Colonic mucosa (tissue), 4 donors: ENCODE results near the gene ADAMTS17. TPM values are rescaled to one million over a fixed set of nuclear protein-coding genes. Genes with fewer than 3 reads are reported as not detected.

Source experiments
- DNase-seq: peaks from one replicate; pipeline ENCODE4 v3.0.0-alpha.2; 2020
- H3K27ac ChIP-seq: fragments of 200-600 bp; one replicate; pipeline ENCODE4 v1.8.0; 2021
- H3K27me3 ChIP-seq: fragments of 200-600 bp; one replicate; pipeline ENCODE4 v1.8.0; 2021
- H3K36me3 ChIP-seq: fragments of 200-600 bp; one replicate; pipeline ENCODE4 v1.8.0; 2021
- H3K4me1 ChIP-seq: fragments of 200-600 bp; one replicate; pipeline ENCODE4 v1.8.0; 2021; ENCODE audit warnings: mild to moderate bottlenecking
- H3K4me3 ChIP-seq: fragments of 200-600 bp; one replicate; pipeline ENCODE4 v1.8.0; 2021
- H3K9ac ChIP-seq, 2 donors: one replicate each; pipeline ENCODE4 v1.7.0; 2013; ENCODE audit warnings: control low read depth in 2 of 2, low read depth in 2 of 2, low read length in 2 of 2
- H3K9me3 ChIP-seq: fragments of 200-600 bp; one replicate; pipeline ENCODE4 v1.8.0; 2021
- CTCF ChIP-seq: fragments of 200-600 bp; IDR thresholded peaks from one replicate; pipeline ENCODE4 v1.8.0; 2022; ENCODE audit warnings: antibody characterized with exemption, mild to moderate bottlenecking
- intact Hi-C: fragments of 100-400 bp; cut with DNase I; formaldehyde crosslinking; loops from one replicate; pipeline ENCODE4 v1.14.1; 2022
- total RNA-seq, 2 donors: library from RNA; stranded (reverse); fragmentation: NEBNext Ultra II Directional in 1 of 2; extraction: Animal tissue kit (Norgen Biotek cat#: 25700) in 1 of 2; gene quantifications; one replicate each; pipeline ENCODE4 v1.2.1, GENCODE V29; 2021
- donor health status: healthy.
- donor health status: DM: no; HTN: no; CAD: no.
- donor health status: DM: no; HTN: no; CAD: no.

ADAMTS17 gene
- total RNA-seq, 2 donors from 2014 or later, result 4.2 to 8.3 TPM

GRCh38 chr15:99998661-99999101, 343.1 kb downstream of the ADAMTS17 start:
- no peaks in the 10 kb centered on the region for H3K9me3 ChIP-seq
- TF ChIP-seq CTCF, result no peak
- intact Hi-C loops, result no loop called here
- H3K4me1 ChIP-seq, result no peaks in the 10 kb centered on the region
- no peak for DNase-seq
- no peaks in the 10 kb centered on the region for H3K27me3 ChIP-seq
- H3K27ac ChIP-seq, result no peak overlapping the region
- H3K4me3 ChIP-seq, result no peak overlapping the region
- H3K9ac ChIP-seq, result no peak overlapping the region
- H3K36me3 ChIP-seq, result no peaks in the 10 kb centered on the region

- no peak for TF ChIP-seq CTCF
- H3K27ac ChIP-seq, result no peak overlapping the region
- H3K4me1 ChIP-seq, result no peaks in the 10 kb centered on the region
- H3K36me3 ChIP-seq, result no peaks in the 10 kb centered on the region
- no peak for DNase-seq
- no peaks in the 10 kb centered on the region for H3K9me3 ChIP-seq
- no peaks in the 10 kb centered on the region for H3K27me3 ChIP-seq
- intact Hi-C loops, result no loop called here
- no peak overlapping the region for H3K4me3 ChIP-seq
- H3K9ac ChIP-seq, result no peak overlapping the region
Measured at GRCh38 chr15:99997112-99997651, 344.6 kb downstream of the ADAMTS17 start.

- Histone ChIP-seq H3K4me1 (no peaks in the 10 kb centered on the region), H3K9ac (no peak overlapping the region), H3K4me3 (no peak overlapping the region), H3K27me3 (no peaks in the 10 kb centered on the region), H3K36me3 (no peaks in the 10 kb centered on the region), H3K9me3 (no peaks in the 10 kb centered on the region), H3K27ac (no peak overlapping the region)
- intact Hi-C loops, result no loop called here
- no peak for DNase-seq
- TF ChIP-seq CTCF, result no peak
Measured at GRCh38 chr15:99996660-99997059, 345.1 kb downstream of the ADAMTS17 start.

- TF ChIP-seq CTCF, result no peak
- Histone ChIP-seq H3K27ac (no peak overlapping the region), H3K36me3 (no peaks in the 10 kb centered on the region), H3K27me3 (no peaks in the 10 kb centered on the region), H3K9me3 (no peaks in the 10 kb centered on the region), H3K4me1 (no peaks in the 10 kb centered on the region), H3K9ac (no peak overlapping the region), H3K4me3 (no peak overlapping the region)
- no peak for DNase-seq
- intact Hi-C loops, result no loop called here
Measured at GRCh38 chr15:99995543-99995942, 346.2 kb downstream of the ADAMTS17 start.

- intact Hi-C loops, result no loop called here
- H3K4me1 ChIP-seq, result no peaks in the 10 kb centered on the region
- no peak for TF ChIP-seq CTCF
- DNase-seq, result no peak
- no peaks in the 10 kb centered on the region for H3K9me3 ChIP-seq
- H3K36me3 ChIP-seq, result no peaks in the 10 kb centered on the region
- no peak overlapping the region for H3K4me3 ChIP-seq
- no peak overlapping the region for H3K9ac ChIP-seq
- no peak overlapping the region for H3K27ac ChIP-seq
- H3K27me3 ChIP-seq, result no peaks in the 10 kb centered on the region
Measured at GRCh38 chr15:99994849-99995248, 346.9 kb downstream of the ADAMTS17 start.
